Mesodermal cell (in vitro differentiated cells): Measurements from ENCODE around the gene UBAP1L.

ENCODE experiments used
- H3K27ac ChIP-seq: 2 replicates; pipeline ENCODE4 v1.7.0; 2013; ENCODE audit warnings: mild to moderate bottlenecking, low read depth, low read length, moderate library complexity; ENCODE audit not compliant: severe bottlenecking
- H3K36me3 ChIP-seq: 2 replicates; pipeline ENCODE4 v1.7.1; 2013; ENCODE audit warnings: mild to moderate bottlenecking, low read length, moderate library complexity; ENCODE audit not compliant: control insufficient read depth, insufficient read depth
- H3K4me1 ChIP-seq: one replicate; pipeline ENCODE4 v1.7.1; 2013; ENCODE audit warnings: mild to moderate bottlenecking, low read length; ENCODE audit not compliant: insufficient read depth, control insufficient read depth, poor library complexity, severe bottlenecking
- H3K4me3 ChIP-seq: 2 replicates; pipeline ENCODE4 v1.7.0; 2013; ENCODE audit warnings: low read length, control low read depth, mild to moderate bottlenecking; ENCODE audit not compliant: insufficient read depth, poor library complexity, severe bottlenecking; ENCODE audit errors: extremely low read depth
- H3K9me3 ChIP-seq: 2 replicates; pipeline ENCODE4 v1.7.1; 2013; ENCODE audit warnings: mild to moderate bottlenecking, low read length, moderate library complexity; ENCODE audit not compliant: control insufficient read depth
- WGBS, 2 experiments: methylation state at CpG; one replicate each; pipeline ENCODE4 v1.1.5; 2013; ENCODE audit warnings: missing lambda C conversion rate in 2 of 2; ENCODE audit not compliant: insufficient coverage in 2 of 2; 5-methylcytosine and 5-hydroxymethylcytosine counted together

The UBAP1L gene

DNA sequence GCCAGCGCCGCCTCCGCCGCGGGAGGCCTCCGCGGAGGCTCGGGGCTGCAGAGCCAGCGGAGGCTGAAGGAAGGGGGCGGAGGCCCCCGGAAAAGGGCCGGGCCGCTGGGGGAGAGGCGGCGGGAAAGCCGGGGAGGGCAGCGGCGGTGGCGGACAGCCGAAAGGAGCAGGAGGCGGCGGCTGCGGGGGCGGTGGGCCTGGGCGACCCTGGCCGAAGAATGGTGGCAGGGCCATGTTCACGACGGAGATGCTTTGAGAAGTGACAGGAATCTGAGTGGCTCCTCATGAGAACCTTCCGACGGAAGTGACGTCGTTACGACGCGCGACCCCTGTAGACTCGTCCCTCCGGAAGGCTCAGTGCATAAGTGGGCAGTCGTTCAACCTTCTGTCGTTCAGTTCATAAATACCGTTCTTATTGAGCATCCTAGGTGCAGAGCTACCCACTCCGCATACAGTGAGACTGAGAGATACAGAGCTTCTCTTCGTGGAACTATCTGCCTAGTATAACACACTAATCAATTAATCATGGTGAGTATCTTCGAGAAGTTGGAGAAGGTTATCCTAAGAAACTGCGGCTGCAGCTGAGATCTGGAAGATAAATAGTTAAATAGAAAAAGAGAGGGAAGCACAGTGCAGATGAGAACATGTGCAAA is 18.7 kb upstream of the UBAP1L start, which contains the start of gene PDCD7:
Gene PDCD7 (minus strand): TSS at position 261 of the 653 bp plus-strand sequence. CDS start 27 bp downstream, at position 234.
- Histone ChIP-seq H3K9me3 (peaks cover 8% of the 10 kb centered on the region), H3K4me1 (no peaks in the 10 kb centered on the region), H3K36me3 (peaks cover 23% of the 10 kb centered on the region), H3K4me3 (peak within 1 kb of the TSS; percentile 63), H3K27ac (peak within 1 kb of the TSS; percentile 85)
- WGBS, 2 experiments = 3% methylated on average over 35 to 41 of the region's 45 CpGs

DNA sequence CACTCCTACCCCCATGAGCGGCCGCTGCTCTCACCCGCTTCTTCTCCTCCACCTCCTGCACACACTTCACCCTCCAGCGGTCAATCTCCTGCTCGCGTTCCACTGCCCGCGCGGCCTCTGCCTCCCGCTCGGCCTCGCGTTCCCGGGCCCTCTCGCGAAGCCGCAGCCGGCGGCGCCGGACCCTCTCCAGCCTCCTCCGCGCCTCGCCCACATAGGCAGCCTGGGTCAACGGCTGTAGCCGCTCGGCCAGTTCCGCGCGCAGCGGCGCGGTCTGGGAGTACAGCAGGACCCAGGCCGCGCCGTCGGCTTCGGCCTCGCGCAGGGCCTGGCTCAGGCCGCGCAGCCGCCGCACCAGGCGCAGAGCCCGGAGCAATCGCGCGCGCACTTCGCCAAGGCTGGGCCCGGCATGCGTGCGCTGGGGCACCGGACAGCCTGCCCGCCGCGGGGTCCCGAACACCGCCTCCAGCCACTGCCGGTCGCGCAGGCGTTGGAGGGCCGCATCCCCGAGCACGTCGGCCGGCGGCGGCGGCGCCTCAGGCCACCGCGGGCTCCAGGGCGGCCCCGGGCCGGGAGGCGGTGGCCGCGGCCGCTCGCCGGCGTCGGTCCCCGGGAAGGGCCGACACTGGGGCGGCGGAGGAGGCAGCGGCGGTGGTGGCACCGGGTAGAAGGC is 18.0 kb upstream of the UBAP1L start:
- Histone ChIP-seq H3K4me1 (no peaks in the 10 kb centered on the region), H3K36me3 (peaks cover 29% of the 10 kb centered on the region), H3K9me3 (peaks cover 8% of the 10 kb centered on the region), H3K27ac (peak overlapping the region; percentile 85), H3K4me3 (peak overlapping the region; percentile 63)
- WGBS, 2 experiments = 0 to 1% methylated on average over 62 to 70 of the region's 93 CpGs

DNA sequence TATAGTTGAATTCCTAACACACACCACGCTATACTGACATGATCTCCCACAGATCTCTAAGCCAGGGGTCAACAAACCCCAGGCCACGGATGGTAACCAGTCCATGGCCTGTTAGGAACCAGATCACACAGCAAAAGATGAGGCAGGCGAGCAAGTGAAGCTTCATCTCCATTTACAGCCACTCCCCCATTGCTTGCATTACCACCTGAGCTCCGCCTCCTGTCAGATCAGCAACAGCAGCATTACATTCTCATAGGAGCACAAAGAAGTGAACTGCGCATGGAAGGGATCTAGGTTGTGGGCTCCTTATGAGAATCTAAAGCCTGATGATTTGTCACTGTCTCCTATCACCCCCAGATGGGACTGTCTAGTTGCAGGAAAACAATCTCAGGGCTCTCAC is 15.9 kb upstream of the UBAP1L start:
- WGBS, 2 experiments = 86 to 90% methylated on average over 3 of the region's 5 CpGs
- H3K4me3 ChIP-seq = no peak overlapping the region
- H3K4me1 ChIP-seq = no peaks in the 10 kb centered on the region
- no peaks in the 10 kb centered on the region for H3K9me3 ChIP-seq
- H3K36me3 ChIP-seq = peaks cover 49% of the 10 kb centered on the region
- H3K27ac ChIP-seq = no peak overlapping the region

DNA sequence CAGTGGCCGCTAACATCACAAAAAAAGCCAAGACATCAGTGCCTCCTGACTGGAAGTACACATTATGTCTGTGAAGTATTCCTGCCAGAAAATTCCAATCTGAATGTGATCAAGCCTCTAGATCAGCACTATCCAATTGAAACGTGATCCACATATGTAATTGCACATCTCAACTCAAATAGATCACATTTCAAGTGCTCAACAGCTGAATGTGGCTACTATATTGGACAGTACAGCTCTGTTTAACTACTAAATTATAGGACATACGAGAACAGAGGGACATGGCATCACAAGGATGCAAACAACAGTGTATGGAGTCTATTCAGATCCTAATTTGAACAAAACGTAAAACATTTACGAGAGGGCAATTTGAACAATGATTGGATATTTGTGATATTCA is 542 bp upstream of the UBAP1L start:
- Histone ChIP-seq H3K36me3 (peaks cover 80% of the 10 kb centered on the region), H3K4me1 (no peaks in the 10 kb centered on the region), H3K27ac (no peak overlapping the region), H3K4me3 (no peak overlapping the region), H3K9me3 (no peaks in the 10 kb centered on the region)
- WGBS, 2 experiments = 90 to 92% methylated on average over 3 to 4 of the region's 5 CpGs

DNA sequence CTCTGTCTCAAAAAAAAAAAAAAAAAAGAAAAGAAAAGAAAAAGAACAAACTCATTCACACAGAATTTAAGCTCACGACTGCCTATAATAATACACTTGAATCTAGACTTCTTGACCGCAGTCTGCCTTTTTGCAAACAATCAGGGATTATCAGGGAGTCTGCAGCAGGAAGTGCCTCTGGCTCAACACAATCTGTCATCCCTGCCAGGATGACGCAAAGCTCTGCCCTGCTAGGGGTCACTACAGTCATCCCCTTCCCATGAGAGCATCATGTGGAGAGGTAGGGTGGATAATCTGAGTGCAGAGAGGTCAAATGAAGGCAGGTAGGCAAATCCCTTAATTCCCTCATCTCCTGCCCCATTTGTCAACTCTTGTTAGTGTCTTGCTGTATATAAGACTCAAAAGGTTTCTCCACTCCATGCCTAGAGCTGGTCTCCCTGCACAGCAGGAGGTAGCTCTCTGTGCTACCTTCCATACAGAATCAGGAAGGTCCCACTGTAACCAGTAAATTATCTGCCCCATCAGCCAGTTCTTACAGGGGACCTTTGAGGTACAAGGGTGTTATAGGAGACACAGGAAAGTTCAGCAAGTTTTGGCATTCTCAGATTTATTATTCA is 4.2 kb downstream of the UBAP1L start:
- H3K27ac ChIP-seq = no peak overlapping the region

DNA sequence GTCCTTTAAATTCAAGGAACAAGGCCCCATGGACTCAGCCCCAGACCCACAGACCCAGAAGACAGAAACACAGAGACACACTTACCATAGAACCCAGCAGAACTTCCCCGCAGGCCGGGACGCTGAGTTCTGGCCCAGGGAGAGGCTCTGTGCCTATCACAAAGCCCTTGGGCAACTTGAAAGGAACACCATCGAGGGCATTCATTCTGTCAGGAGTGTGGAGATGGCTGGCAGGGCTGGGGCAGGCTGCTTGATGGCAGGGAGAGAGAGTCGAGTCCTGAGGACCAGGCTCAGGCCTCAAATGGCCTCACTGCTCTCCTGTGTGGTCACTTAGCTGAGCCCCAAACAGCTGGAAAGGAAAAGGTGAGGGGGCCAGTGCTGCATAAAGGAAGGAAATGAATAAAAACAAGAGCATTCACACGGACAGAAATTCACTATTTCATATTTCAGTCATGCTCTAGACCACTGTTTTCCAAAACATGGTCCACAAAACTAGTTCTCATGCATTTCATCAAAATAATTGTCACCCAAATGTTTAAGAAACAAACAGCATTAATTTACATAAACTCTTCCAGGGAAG is 8.9 kb downstream of the UBAP1L start:
- no peak overlapping the region for H3K4me3 ChIP-seq
- no peaks in the 10 kb centered on the region for H3K4me1 ChIP-seq
- WGBS, 2 experiments = 84 to 97% methylated on average over 3 to 6 of the region's 6 CpGs
- no peak overlapping the region for H3K27ac ChIP-seq
- peaks cover 21% of the 10 kb centered on the region for H3K36me3 ChIP-seq
- H3K9me3 ChIP-seq = no peaks in the 10 kb centered on the region

More for the DNA sequence above, 4.2 kb downstream of the UBAP1L start:
- 84 to 97% methylated on average over 2 of the region's 3 CpGs for WGBS, 2 experiments
- Histone ChIP-seq H3K36me3 (peaks cover 41% of the 10 kb centered on the region), H3K9me3 (no peaks in the 10 kb centered on the region), H3K4me1 (no peaks in the 10 kb centered on the region), H3K4me3 (no peak overlapping the region)

DNA sequence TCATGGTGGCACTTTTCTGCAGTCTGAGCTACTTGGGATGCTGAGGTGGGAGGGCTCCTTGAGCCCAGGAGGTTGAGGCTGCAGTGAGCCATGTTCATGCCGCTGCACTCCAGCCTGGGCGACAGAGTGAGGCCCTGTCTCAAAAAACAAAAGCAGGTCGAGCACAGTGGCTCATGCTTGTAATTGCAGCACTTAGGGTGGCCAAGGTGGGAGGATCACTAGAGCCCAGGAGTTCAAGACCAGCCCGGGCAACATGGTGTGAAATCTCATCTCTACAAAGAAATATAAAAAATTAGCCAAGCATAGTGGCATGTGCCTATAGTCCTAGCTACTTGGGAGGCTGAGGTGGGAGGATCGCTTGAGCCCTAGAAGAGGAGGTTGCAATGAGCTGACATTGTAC is 10.0 kb downstream of the UBAP1L start:
- WGBS, 2 experiments = 86 to 96% methylated on average over 3 of the region's 5 CpGs
- Histone ChIP-seq H3K9me3 (no peaks in the 10 kb centered on the region), H3K4me3 (no peak overlapping the region), H3K27ac (no peak overlapping the region), H3K36me3 (peaks cover 30% of the 10 kb centered on the region), H3K4me1 (no peaks in the 10 kb centered on the region)

DNA sequence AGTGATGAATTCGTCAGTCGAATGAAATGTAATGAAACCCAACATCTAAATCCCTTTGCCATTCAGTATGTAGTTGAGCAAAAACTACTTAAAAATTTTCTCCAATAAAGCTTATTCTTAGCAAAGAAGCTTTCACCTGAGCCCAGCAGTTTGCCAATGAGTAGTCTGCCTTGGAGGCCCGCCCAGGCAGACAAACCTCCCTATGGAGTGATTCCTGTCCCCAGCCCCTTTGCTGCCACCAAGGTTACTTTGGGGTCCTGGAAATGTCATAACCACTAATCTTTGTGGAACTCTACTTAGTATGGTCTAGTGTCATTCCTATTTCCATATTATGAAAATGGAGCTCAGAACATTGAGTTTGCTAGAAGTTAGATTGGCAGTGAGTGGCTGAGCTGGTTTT is 12.1 kb downstream of the UBAP1L start:
- no peaks in the 10 kb centered on the region for H3K4me1 ChIP-seq
- no peak overlapping the region for H3K4me3 ChIP-seq
- peaks cover 49% of the 10 kb centered on the region for H3K36me3 ChIP-seq
- 84 to 100% methylated on average over 3 of the region's 3 CpGs for WGBS, 2 experiments
- H3K9me3 ChIP-seq = no peaks in the 10 kb centered on the region
- no peak overlapping the region for H3K27ac ChIP-seq

DNA sequence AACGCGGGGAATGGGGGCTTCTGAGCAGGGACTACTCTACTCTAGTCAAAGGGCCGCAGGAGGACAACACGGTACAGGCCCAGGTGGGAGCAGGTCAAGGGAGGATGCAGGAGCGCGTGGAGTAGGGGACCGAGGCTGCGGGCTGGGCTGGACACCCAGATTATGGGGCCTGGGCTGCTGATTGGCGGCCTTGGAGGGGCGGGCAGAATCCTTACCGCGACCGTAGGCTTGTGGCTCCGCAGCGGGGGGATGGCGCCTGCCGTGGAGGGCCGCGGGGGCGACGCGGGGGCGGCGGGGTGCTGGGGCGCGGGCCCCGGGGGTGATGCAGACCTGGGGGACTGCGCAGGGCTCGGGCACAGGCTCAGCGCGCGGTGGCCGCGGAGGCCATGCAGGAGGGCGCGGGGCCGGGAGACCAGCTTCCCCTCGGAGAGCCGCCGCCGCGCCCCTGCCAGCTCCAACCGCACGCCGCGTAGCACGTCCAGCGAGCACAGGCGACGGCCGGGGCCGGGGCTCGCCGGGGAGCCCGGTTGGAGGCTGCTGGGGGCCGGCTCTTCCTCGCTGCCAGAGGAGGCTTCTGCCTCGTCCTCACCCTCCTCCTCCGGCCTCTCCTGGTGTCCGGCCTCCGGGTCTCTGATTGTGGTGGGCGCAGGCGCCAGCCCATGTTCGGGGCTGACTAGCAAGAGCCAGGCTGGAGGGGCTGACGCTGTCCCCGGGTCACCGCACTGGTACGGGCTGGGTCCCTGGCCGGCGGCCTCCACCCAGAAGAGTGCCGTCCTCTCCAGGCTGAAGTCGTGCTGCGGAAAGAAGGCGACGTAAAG is 12.9 kb downstream of the UBAP1L start:
- Histone ChIP-seq H3K4me3 (no peak overlapping the region), H3K36me3 (peaks cover 55% of the 10 kb centered on the region), H3K4me1 (no peaks in the 10 kb centered on the region), H3K9me3 (no peaks in the 10 kb centered on the region), H3K27ac (no peak overlapping the region)
- WGBS, 2 experiments = 67 to 80% methylated on average over 50 to 72 of the region's 75 CpGs

DNA sequence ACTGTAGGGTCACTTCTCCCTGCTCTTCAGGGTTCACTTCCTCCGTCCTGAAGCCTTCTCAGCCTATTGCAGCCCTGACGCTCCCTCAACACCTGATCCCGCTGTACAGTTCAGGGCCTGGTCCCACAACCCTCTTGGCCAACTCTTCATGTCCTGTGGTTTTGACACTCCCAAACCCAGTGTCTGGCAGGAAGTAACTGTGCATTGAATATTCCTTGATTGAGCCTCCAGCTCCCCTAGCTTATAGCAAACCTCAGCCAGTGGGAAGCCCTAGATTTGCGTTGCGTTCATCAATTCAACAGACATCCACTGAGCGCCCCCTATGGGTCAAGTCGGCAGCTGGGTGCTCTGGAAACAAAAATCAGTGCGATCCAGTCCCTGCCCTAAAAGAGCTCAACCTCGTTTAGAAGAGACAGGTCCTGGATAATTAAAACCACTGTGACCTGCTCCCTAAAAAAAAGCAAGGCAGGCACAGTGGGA is 13.5 kb downstream of the UBAP1L start:
- H3K4me3 ChIP-seq = no peak overlapping the region
- no peaks in the 10 kb centered on the region for H3K4me1 ChIP-seq
- WGBS, 2 experiments = 46 to 49% methylated on average over 9 of the region's 9 CpGs
- peaks cover 53% of the 10 kb centered on the region for H3K36me3 ChIP-seq
- no peaks in the 10 kb centered on the region for H3K9me3 ChIP-seq
- H3K27ac ChIP-seq = no peak overlapping the region
